Measurements from ENCODE around the gene SCARF2. TPM values are rescaled to one million over a fixed set of nuclear protein-coding genes. Genes with fewer than 3 reads are reported as not detected.

SCARF2 gene
- polyA plus RNA-seq, 3 donors: 0.12 to 0.51 TPM; not detected in 1

- H3K9ac ChIP-seq (ENCODE audit: insufficient read depth, low read length, poor library complexity, severe bottlenecking): no peak overlapping the region
- no peaks in the 10 kb centered on the region for H3K9me3 ChIP-seq (replicated peaks in 1 of 2; ENCODE audit: control insufficient read depth in 1 of 2, insufficient read depth in 1 of 2, low read length in 2 of 2)
- Mint-ChIP-seq H3K27me3 (ENCODE audit: low read depth in 3 of 3) (peaks cover 4 to 8% (median 6%) of the 10 kb centered on the region in 3 donors), H3K27ac (no peak overlapping the region), H3K4me3 (no peak overlapping the region), H3K4me1 (peaks cover 14% of the 10 kb centered on the region), H3K9me3 (no peaks in the 10 kb centered on the region), H3K36me3 (no peaks in the 10 kb centered on the region)
- peaks cover 5 to 9% of the 10 kb centered on the region in 2 donors for H3K4me1 ChIP-seq (ENCODE audit: control insufficient read depth in 1 of 2, insufficient read depth in 2 of 2, low read length in 2 of 2)
- no peak overlapping the region for H2AFZ ChIP-seq (ENCODE audit: insufficient read depth, low read depth, low read length, poor library complexity, severe bottlenecking)
- no peaks in the 10 kb centered on the region for H3K36me3 ChIP-seq (replicated peaks in 1 of 2; ENCODE audit: control insufficient read depth in 1 of 2, insufficient read depth in 2 of 2, low read length in 2 of 2)
- H3K27ac ChIP-seq (ENCODE audit: low read depth in 1 of 2, low read length in 2 of 2): no peak overlapping the region
- H3K4me2 ChIP-seq (replicated peaks; ENCODE audit: extremely low read depth, low read length, poor library complexity, severe bottlenecking): no peak overlapping the region
- H3K27me3 ChIP-seq (ENCODE audit: control insufficient read depth in 2 of 2, insufficient read depth in 2 of 2, low read length in 2 of 2): no peaks in the 10 kb centered on the region
- H4K20me1 ChIP-seq (ENCODE audit: insufficient read depth, low read length): no peaks in the 10 kb centered on the region
- H3K79me2 ChIP-seq (ENCODE audit: insufficient read depth, low read length): no peaks in the 10 kb centered on the region
- WGBS (ENCODE audit: insufficient coverage): 84% methylated on average over 4 of the region's 5 CpGs
- no peak for TF ChIP-seq CTCF (IDR thresholded peaks at IDR 0.05)
- no peak for DNase-seq
- H3K4me3 ChIP-seq (replicated peaks in 1 of 3; ENCODE audit: low read depth in 2 of 3, low read length in 3 of 3): no peak overlapping the region
- intact Hi-C loops (cut with micrococcal nuclease): no loop called here
Observed at GRCh38 chr22:20414059-20414440, 23.6 kb downstream of the SCARF2 start.

GRCh38 chr22:20413217-20414058, 24.2 kb downstream of the SCARF2 start:
- Histone ChIP-seq H3K9me3 (replicated peaks in 1 of 2; ENCODE audit: control insufficient read depth in 1 of 2, insufficient read depth in 1 of 2, low read length in 2 of 2) (no peaks in the 10 kb centered on the region), H3K27ac (ENCODE audit: low read depth in 1 of 2, low read length in 2 of 2) (no peak overlapping the region), H4K20me1 (ENCODE audit: insufficient read depth, low read length) (no peaks in the 10 kb centered on the region), H3K9ac (ENCODE audit: insufficient read depth, low read length, poor library complexity, severe bottlenecking) (no peak overlapping the region), H2AFZ (ENCODE audit: insufficient read depth, low read depth, low read length, poor library complexity, severe bottlenecking) (no peak overlapping the region), H3K79me2 (ENCODE audit: insufficient read depth, low read length) (no peaks in the 10 kb centered on the region), H3K4me1 (ENCODE audit: control insufficient read depth in 1 of 2, insufficient read depth in 2 of 2, low read length in 2 of 2) (peaks cover 3 to 6% of the 10 kb centered on the region in 2 donors), H3K4me3 (replicated peaks in 1 of 3; ENCODE audit: low read depth in 2 of 3, low read length in 3 of 3) (no peak overlapping the region), H3K4me2 (replicated peaks; ENCODE audit: extremely low read depth, low read length, poor library complexity, severe bottlenecking) (no peak overlapping the region), H3K27me3 (ENCODE audit: control insufficient read depth in 2 of 2, insufficient read depth in 2 of 2, low read length in 2 of 2) (no peaks in the 10 kb centered on the region), H3K36me3 (replicated peaks in 1 of 2; ENCODE audit: control insufficient read depth in 1 of 2, insufficient read depth in 2 of 2, low read length in 2 of 2) (no peaks in the 10 kb centered on the region)
- WGBS (ENCODE audit: insufficient coverage): 100% methylated on average over 6 of the region's 9 CpGs
- Mint-ChIP-seq H3K27me3 (ENCODE audit: low read depth in 3 of 3) (peaks cover 0 to 5% (median 4%) of the 10 kb centered on the region in 3 donors), H3K4me1 (peaks cover 14% of the 10 kb centered on the region), H3K36me3 (no peaks in the 10 kb centered on the region), H3K4me3 (no peak overlapping the region), H3K27ac (no peak overlapping the region), H3K9me3 (no peaks in the 10 kb centered on the region)
- no peak for TF ChIP-seq CTCF (IDR thresholded peaks at IDR 0.05)
- intact Hi-C loops (cut with micrococcal nuclease): no loop called here
- DNase-seq: no peak
